ENCODE results near the gene NHERF2.

DNA sequence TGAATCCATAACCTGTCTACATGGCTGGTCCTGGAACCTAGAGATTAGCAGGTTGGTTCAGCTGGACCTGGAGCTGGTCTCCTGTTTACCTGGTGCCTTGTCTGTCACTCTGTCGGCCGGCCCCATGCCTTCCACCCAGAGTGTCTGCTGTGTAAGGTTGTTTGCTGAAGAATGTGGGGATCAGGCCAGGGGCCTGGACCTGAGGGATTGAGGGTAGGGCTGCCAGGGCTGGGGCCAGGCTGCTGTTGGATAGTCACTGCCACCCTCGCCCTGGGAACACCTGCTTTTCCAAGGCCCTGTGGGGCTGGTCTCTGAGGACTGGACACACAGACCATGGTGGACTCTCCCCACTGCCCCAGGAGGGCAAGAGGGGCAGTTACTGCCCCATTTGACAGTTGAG, 1.4 kb downstream of the NHERF2 start:
- TF ChIP-seq, protein P1, sequence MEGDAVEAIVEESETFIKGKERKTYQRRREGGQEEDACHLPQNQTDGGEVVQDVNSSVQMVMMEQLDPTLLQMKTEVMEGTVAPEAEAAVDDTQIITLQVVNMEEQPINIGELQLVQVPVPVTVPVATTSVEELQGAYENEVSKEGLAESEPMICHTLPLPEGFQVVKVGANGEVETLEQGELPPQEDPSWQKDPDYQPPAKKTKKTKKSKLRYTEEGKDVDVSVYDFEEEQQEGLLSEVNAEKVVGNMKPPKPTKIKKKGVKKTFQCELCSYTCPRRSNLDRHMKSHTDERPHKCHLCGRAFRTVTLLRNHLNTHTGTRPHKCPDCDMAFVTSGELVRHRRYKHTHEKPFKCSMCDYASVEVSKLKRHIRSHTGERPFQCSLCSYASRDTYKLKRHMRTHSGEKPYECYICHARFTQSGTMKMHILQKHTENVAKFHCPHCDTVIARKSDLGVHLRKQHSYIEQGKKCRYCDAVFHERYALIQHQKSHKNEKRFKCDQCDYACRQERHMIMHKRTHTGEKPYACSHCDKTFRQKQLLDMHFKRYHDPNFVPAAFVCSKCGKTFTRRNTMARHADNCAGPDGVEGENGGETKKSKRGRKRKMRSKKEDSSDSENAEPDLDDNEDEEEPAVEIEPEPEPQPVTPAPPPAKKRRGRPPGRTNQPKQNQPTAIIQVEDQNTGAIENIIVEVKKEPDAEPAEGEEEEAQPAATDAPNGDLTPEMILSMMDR (conservative IDR thresholded peaks at IDR 0.05; ENCODE audit: low read length): no peak
- no peak for TF ChIP-seq EZH2phosphoT487 (IDR thresholded peaks at IDR 0.05; ENCODE audit: borderline replicate concordance)

All from Loucy (cell line).